ENCODE data around the gene FIBP. TPM values are rescaled to one million over a fixed set of nuclear protein-coding genes. Genes with fewer than 3 reads are reported as not detected.
"Not testable (repeated sequence)": the region's sequence is repeated elsewhere in the genome, so short reads cannot be mapped to it uniquely, and the experiment has no call there.

The FIBP gene
- total RNA-seq, 1 experiment from 2014 or later = 149 TPM

DNA sequence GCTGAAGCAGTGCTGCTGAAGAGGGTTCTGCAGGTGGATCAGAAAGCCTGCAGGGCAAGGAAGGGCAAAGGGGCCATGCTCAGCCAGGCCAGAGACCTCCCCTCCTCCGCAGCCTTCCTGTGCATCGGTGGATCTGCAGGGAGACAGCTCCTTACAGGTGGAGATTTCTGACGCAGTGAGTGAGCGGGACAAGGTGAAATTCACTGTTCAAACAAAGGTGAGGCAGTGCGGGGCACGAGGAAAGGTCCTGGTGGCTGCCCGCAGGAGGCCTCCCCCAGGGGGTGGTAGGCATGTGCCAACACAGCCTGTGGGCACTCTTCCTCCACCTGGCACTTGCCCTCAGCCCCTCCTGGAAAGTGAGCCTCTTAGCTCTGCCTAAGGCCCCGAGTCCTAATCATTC is 38.9 kb downstream of the FIBP start:
- DNase-seq (ENCODE audit: low read depth) = no peak

DNA sequence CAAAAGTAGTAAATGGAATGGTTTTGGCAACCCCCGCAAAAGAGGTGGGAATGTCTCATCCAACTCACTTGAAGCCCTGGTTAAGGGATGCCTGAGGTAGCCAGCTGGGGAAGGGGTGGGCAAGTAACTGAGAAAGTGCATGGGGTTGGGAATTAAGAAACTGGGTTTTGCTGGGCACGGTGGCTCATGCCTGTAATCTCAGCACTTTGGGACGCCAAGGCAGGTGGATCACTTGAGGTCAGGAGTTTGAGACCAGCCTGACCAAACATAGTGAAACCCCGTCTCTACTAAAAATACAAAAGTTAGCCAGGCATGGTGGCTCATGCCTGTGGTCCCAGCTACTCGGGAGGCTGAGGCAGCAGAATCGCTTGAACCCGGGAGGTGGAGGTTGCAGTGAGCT is 39.6 kb downstream of the FIBP start:
- not testable (repeated sequence) for DNase-seq (ENCODE audit: low read depth)

DNA sequence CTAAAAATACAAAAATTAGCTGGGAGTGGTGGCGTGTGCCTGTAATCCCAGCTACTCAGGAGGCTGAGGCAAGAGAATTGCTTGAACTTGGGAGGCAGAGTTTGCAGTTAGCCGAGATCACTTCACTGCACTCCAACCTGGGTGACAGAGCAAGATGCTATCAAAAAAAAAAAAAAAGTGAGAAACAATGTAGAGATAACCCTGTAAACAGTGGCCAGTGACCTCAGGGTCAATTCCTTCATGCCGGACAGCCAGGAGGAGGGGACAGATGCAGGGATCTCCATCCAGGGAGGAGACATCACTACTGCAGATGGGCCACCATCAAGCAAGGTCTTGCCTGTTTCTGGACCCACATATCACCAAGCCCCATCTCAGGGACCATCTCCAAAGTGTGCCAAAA is 40.5 kb downstream of the FIBP start:
- DNase-seq (ENCODE audit: low read depth) = no peak

DNA sequence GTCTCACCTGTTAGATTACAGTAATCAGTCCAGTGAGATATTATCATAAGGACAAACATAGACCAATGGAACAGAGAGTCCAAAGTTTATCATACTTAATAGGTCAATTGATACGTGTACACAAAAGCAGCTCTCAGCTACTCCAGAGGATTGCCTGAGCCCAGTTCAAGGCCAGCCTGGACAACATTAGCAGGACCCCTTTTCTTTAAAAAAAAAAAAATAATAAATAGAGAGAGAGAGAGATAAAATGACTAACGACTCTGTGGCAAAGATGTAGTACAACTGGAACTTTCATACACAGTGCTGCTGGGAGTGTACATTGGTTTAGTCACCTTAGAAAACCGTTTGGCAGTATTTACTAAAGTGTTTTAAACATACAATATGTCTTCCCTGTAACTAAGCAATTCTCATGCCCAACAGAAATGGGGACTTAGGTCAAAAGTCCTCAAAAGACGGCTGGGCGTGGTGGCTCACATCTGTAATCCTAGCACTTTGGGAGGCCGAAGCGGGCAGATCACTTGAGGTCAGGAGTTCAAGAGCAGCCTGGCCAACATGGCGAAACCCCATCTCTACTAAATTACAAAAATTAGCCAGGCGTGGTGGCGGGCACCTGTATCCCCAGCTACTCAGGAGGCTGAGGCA is 43.9 kb downstream of the FIBP start:
- DNase-seq (ENCODE audit: low read depth) = no peak

DNA sequence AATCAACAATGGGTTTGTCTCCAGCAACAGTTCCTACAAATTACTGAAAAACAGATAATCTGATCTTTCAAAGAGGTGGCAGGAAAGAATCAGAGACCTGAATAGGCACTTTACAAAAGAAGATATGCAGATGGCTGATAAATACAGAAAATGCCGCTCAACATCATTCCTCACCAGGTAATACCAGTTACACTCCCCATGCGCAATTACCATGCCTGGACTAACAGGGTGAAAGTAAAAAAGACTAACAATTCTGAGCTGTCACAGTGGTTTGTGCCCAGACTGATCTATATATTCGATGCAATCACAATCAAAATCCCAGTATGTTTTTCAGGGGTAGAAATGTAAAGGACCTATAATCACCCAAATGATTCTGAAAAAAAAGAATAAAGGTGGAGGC is 44.5 kb downstream of the FIBP start:
- DNase-seq (ENCODE audit: low read depth) = no peak

DNA sequence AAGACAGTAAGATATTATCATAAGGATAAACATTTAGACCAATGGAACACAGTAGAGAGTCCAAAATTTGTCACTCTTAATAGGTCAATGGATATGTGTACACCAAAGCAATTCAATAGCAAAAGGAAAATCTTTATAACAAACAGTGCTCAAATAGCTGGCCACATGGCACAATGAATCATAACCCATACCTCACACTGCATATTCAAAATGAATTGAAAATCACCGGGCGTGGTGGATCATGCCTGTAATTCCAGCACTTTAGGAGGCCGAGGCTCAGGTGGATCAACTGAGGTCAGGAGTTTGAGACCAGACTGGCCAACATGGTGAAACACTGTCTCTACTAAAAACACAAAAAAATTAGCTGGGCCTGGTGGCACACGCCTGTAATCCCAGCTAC is 46.1 kb downstream of the FIBP start:
- DNase-seq (ENCODE audit: low read depth) = no peak

DNA sequence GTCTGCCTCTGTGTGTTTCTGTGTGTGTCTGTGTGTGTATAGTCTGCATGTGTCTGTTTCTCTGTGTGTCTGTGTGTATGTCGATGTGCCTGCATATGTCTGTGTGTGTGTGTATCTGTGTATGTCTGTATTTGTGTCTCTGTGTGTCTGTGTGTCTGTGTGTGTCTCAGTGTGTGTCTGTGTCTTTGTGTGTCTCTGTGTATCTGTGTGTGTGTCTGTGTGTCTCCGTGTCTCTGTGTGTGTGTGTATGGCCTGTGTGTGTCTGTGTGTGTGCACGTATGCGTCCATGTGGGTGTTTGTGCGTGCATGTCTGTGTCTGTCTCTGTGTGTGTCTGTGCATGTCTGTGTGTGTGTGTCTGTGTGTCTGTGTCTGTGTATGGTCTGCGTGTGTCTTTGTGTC is 54.1 kb downstream of the FIBP start:
- DNase-seq (ENCODE audit: low read depth) = no peak

Other genes starting within 250 kb of the FIBP start
- 37.2 and 49.1 TPM in 2 replicates for gene RELA, start 225.6 kb downstream of the FIBP start, total RNA-seq (2014; rRNA removed; shearing (Covaris generic))
- 21.6 and 37.8 TPM in 2 replicates for gene KAT5, start 176.2 kb downstream of the FIBP start, total RNA-seq (2014; rRNA removed; shearing (Covaris generic))
- gene RNASEH2C, start 167.7 kb downstream of the FIBP start, total RNA-seq (2014; rRNA removed; shearing (Covaris generic)) = 45.0 and 48.2 TPM in 2 replicates
- 5.9 and 13.0 TPM in 2 replicates for gene AP5B1, start 107.5 kb downstream of the FIBP start, total RNA-seq (2014; rRNA removed; shearing (Covaris generic))
- gene OVOL1, start 101.4 kb downstream of the FIBP start, total RNA-seq (2014; rRNA removed; shearing (Covaris generic)) = not detected in 2 replicates
- 0.12 TPM in 1 of 2 replicates, not detected in the other for gene SNX32, start 54.5 kb downstream of the FIBP start, total RNA-seq (2014; rRNA removed; shearing (Covaris generic))
- gene CFL1, start 30.3 kb downstream of the FIBP start, total RNA-seq (2014; rRNA removed; shearing (Covaris generic)) = 1,801 and 2,276 TPM in 2 replicates
- gene MUS81, start 28.0 kb downstream of the FIBP start, total RNA-seq (2014; rRNA removed; shearing (Covaris generic)) = 22.7 and 42.4 TPM in 2 replicates
- gene EFEMP2, start 15.7 kb downstream of the FIBP start, total RNA-seq (2014; rRNA removed; shearing (Covaris generic)) = 14.4 and 25.3 TPM in 2 replicates
- gene CTSW, start 8.6 kb downstream of the FIBP start, total RNA-seq (2014; rRNA removed; shearing (Covaris generic)) = 0.49 and 1.5 TPM in 2 replicates
- 57.1 and 95.3 TPM in 2 replicates for gene CCDC85B, start 2.2 kb upstream of the FIBP start, total RNA-seq (2014; rRNA removed; shearing (Covaris generic))
- 253 and 286 TPM in 2 replicates for gene FOSL1, start 11.9 kb upstream of the FIBP start, total RNA-seq (2014; rRNA removed; shearing (Covaris generic))
- gene C11orf68, start 30.6 kb upstream of the FIBP start, total RNA-seq (2014; rRNA removed; shearing (Covaris generic)) = 39.1 and 47.9 TPM in 2 replicates
- gene DRAP1, start 31.0 kb upstream of the FIBP start, total RNA-seq (2014; rRNA removed; shearing (Covaris generic)) = 456 and 489 TPM in 2 replicates
- gene TSGA10IP, start 57.0 kb upstream of the FIBP start, total RNA-seq (2014; rRNA removed; shearing (Covaris generic)) = not detected in 2 replicates
- 60.3 and 102 TPM in 2 replicates for gene SART1, start 73.3 kb upstream of the FIBP start, total RNA-seq (2014; rRNA removed; shearing (Covaris generic))
- gene EIF1AD, start 113.7 kb upstream of the FIBP start, total RNA-seq (2014; rRNA removed; shearing (Covaris generic)) = 46.0 and 46.9 TPM in 2 replicates
- gene BANF1, start 114.0 kb upstream of the FIBP start, total RNA-seq (2014; rRNA removed; shearing (Covaris generic)) = 97.1 and 106 TPM in 2 replicates
- gene CST6, start 123.5 kb upstream of the FIBP start, total RNA-seq (2014; rRNA removed; shearing (Covaris generic)) = 0.20 TPM in 1 of 2 replicates, not detected in the other
- 1.6 TPM in 2 replicates for gene CATSPER1, start 138.0 kb upstream of the FIBP start, total RNA-seq (2014; rRNA removed; shearing (Covaris generic))
- gene GAL3ST3, start 160.7 kb upstream of the FIBP start, total RNA-seq (2014; rRNA removed; shearing (Covaris generic)) = not detected in 2 replicates
- 164 and 233 TPM in 2 replicates for gene SF3B2, start 163.9 kb upstream of the FIBP start, total RNA-seq (2014; rRNA removed; shearing (Covaris generic))
- gene PACS1, start 181.8 kb upstream of the FIBP start, total RNA-seq (2014; rRNA removed; shearing (Covaris generic)) = 24.2 and 32.7 TPM in 2 replicates

All from M059J (cell line).